Osteocyte (in vitro differentiated cells): ENCODE results near the gene GAS7. TPM values are rescaled to one million over a fixed set of nuclear protein-coding genes. Genes with fewer than 3 reads are reported as not detected.

Experiments used
- DNase-seq: peaks from one replicate; pipeline ENCODE4 v3.0.0; 2021; ENCODE audit warnings: mixed read lengths; ENCODE audit not compliant: unreplicated experiment; ENCODE audit errors: extremely low spot score
- H3K27ac Mint-ChIP-seq: one replicate; pipeline ENCODE4 v1.8.0; 2021; ENCODE audit warnings: mild to moderate bottlenecking, mixed read lengths; ENCODE audit not compliant: unreplicated experiment
- H3K27me3 Mint-ChIP-seq: one replicate; pipeline ENCODE4 v1.8.0; 2021; ENCODE audit warnings: mixed read lengths; ENCODE audit not compliant: unreplicated experiment
- H3K36me3 Mint-ChIP-seq: one replicate; pipeline ENCODE4 v1.8.0; 2021; ENCODE audit warnings: mixed read lengths; ENCODE audit not compliant: unreplicated experiment
- H3K4me1 Mint-ChIP-seq: one replicate; pipeline ENCODE4 v1.8.0; 2021; ENCODE audit warnings: mixed read lengths; ENCODE audit not compliant: unreplicated experiment
- H3K4me3 Mint-ChIP-seq: one replicate; pipeline ENCODE4 v1.8.0; 2021; ENCODE audit warnings: mild to moderate bottlenecking, moderate library complexity, mixed read lengths; ENCODE audit not compliant: unreplicated experiment
- H3K9me3 Mint-ChIP-seq: one replicate; pipeline ENCODE4 v1.8.0; 2021; ENCODE audit warnings: mixed read lengths; ENCODE audit not compliant: unreplicated experiment
- total RNA-seq: library from RNA; stranded (reverse); gene quantifications from 2 replicates; pipeline ENCODE4 v1.2.1, GENCODE V29; 2021
- TF ChIP-seq, protein P1 (sequence below): fragments of 200-600 bp; sonication (generic); IDR thresholded peaks from 2 replicates; pipeline ENCODE4 v1.5.0; 2021; ENCODE audit warnings: antibody characterized with exemption, mild to moderate bottlenecking, moderate library complexity

Gene GAS7
- total RNA-seq, 1 donor from 2014 or later, result 18.1 TPM

DNA sequence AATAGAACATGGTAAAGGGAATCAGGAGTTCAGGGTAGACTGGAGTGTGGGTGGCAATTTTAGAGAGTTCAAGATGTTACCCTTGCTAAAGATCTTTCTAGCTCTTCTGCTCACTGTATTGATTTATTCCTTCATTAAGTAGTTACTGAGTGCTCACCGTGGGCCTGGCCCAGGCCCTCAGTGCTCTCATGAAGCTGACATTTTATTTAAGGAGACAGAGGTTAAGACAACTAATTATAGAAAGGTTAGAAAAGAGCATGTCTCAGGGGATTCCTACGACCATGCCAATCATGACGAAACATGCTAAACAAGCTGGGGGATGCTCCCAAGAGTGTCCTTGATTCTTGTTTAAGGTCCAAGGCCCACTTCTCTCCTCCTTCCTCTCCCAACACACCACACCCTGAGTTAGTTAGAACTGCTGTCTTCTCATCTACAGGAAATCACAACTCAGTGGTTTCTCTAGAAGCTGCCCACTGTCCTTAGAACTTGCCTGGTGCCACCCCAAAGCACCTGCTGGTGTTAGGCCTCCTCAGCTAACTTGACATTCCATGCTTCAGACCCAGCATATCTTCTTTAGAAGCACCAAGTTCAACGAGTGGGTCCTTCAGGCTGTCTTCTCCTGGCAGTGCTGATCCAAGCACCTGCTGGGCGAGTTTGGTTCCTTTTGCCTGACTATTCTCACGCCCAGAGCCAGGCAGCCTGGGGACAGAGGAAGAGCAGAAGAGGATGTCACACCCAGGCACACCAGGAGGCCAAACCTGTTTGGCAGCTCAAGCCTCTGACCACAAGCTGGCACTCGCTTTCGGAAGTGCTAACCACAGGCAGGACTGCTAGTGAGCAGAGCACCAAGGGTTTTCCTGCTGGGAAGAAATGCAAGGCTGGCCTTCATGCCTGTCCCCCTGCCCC, 79.0 kb downstream of the GAS7 start:
- Mint-ChIP-seq H3K27me3 (no peaks in the 10 kb centered on the region), H3K4me3 (no peak overlapping the region), H3K9me3 (no peaks in the 10 kb centered on the region), H3K27ac (peak overlapping the region; percentile 72), H3K36me3 (no peaks in the 10 kb centered on the region), H3K4me1 (peaks cover 61% of the 10 kb centered on the region)
- DNase-seq, result no peak
- TF ChIP-seq, protein P1, sequence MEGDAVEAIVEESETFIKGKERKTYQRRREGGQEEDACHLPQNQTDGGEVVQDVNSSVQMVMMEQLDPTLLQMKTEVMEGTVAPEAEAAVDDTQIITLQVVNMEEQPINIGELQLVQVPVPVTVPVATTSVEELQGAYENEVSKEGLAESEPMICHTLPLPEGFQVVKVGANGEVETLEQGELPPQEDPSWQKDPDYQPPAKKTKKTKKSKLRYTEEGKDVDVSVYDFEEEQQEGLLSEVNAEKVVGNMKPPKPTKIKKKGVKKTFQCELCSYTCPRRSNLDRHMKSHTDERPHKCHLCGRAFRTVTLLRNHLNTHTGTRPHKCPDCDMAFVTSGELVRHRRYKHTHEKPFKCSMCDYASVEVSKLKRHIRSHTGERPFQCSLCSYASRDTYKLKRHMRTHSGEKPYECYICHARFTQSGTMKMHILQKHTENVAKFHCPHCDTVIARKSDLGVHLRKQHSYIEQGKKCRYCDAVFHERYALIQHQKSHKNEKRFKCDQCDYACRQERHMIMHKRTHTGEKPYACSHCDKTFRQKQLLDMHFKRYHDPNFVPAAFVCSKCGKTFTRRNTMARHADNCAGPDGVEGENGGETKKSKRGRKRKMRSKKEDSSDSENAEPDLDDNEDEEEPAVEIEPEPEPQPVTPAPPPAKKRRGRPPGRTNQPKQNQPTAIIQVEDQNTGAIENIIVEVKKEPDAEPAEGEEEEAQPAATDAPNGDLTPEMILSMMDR, result no peak

DNA sequence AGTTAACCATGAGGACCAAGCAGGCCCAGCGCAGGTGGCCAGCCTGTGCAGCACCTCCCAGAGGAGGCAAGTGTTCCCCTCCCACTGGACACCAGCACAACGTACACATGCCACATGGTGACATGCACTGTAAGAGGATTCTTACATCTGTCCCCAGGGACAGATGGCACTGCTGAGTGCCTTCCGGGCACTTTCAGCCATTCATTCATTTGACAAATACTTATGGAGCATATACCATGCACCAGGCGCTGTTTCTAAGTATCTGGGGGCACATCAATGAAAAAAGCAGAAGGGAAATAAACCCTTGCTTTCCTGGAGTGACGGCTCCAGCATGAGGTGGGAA, 79.6 kb downstream of the GAS7 start:
- H3K4me1 Mint-ChIP-seq, result peaks cover 68% of the 10 kb centered on the region
- no peak for DNase-seq
- H3K27me3 Mint-ChIP-seq, result no peaks in the 10 kb centered on the region
- no peaks in the 10 kb centered on the region for H3K36me3 Mint-ChIP-seq
- H3K27ac Mint-ChIP-seq, result no peak overlapping the region
- no peaks in the 10 kb centered on the region for H3K9me3 Mint-ChIP-seq
- no peak overlapping the region for H3K4me3 Mint-ChIP-seq
- TF ChIP-seq, protein P1, result no peak

DNA sequence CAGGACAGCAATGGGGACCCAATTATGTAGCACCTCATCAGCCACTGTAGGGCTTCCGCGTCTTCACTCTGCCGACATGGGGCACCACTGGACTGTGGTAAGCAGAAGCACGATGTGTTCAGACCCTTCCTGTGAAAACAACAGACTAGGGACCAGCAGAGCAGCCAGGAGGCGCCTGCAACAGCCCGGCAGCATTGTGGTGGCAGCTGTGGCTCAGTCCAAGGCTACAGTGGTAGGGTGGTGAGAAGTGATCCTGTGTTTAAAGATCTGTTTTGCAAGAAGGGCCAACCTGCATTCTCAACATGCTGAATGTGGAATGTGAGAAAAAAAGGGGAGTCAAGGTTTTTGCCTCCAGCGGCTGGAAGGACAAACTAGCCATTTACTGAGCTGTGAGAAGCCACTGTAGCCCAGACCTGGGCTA, 80.8 kb downstream of the GAS7 start:
- Mint-ChIP-seq H3K27ac (peak overlapping the region; percentile 10), H3K4me1 (peaks cover 78% of the 10 kb centered on the region), H3K27me3 (no peaks in the 10 kb centered on the region), H3K9me3 (no peaks in the 10 kb centered on the region), H3K4me3 (no peak overlapping the region), H3K36me3 (no peaks in the 10 kb centered on the region)
- TF ChIP-seq, protein P1, result no peak
- DNase-seq, result no peak

DNA sequence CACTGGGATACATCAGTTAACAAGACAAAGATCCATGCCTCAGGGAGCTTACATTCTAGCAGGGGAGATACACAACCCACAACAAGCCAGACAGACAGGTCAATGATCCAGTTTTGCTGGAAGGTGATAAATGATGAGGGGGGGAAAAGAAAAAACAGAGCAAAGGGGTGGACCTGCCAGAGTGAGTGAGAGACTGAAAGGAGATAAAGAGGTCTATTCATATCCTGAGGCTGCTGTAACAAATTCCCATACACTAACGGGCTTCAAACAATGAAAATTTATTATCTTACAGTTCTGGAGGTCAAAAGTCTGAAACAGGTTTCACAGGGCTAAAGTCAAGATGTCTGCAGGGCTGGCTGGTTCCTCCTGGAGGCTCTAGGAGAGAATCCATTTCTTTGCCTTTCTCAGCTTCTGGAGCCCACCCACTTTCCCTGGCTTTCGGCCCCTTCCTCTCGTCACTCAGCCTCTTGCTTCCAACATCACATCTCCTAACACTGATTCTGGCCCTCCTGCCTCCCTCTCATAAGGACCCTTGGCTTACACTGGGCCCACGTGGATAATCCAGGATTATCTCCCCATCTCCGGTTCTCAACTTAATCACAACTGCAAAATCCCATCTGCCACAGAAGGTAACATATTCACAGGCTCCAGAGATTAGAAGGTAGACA, 81.5 kb downstream of the GAS7 start:
- Mint-ChIP-seq H3K27me3 (no peaks in the 10 kb centered on the region), H3K4me1 (peaks cover 79% of the 10 kb centered on the region), H3K27ac (peak overlapping the region; percentile 8), H3K36me3 (peaks cover 1% of the 10 kb centered on the region), H3K9me3 (no peaks in the 10 kb centered on the region), H3K4me3 (no peak overlapping the region)
- TF ChIP-seq, protein P1, result no peak
- DNase-seq, result no peak

DNA sequence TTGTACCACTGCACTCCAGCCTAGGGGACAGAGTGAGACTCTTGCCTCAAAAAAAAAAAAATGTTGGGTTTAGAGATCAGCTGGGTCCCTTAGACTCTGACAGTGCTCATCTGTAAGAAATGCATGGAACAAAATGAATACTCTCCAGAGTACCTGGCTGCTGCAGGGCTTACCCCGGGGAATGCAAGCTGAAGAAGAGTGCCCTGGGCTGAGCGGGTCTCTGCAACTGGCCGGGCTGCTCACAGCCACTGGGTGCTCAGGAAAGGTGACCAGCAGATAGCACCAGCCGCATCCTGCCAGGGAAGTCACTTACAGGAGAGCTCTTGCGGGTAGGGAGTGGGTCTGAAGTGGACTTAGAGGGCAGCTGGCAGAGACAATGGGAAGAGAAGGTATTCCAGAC, 82.1 kb downstream of the GAS7 start:
- H3K4me3 Mint-ChIP-seq, result no peak overlapping the region
- H3K27ac Mint-ChIP-seq, result peak overlapping the region; percentile 8

More for the DNA sequence above, 82.1 kb downstream of the GAS7 start:
- Mint-ChIP-seq H3K36me3 (peaks cover 1% of the 10 kb centered on the region), H3K4me1 (peaks cover 75% of the 10 kb centered on the region), H3K27me3 (no peaks in the 10 kb centered on the region), H3K9me3 (no peaks in the 10 kb centered on the region)
- TF ChIP-seq, protein P1, result no peak
- no peak for DNase-seq
